SH-SY5Y (cell line): ENCODE data around the gene SLC22A2.

ENCODE experiments used
- GATA2 ChIP-seq: IDR thresholded peaks from 2 replicates; pipeline ENCODE4 v1.6.1; 2011; ENCODE audit warnings: mild to moderate bottlenecking, low read depth, low read length
- GATA3 ChIP-seq: IDR thresholded peaks from 2 replicates; pipeline ENCODE4 v1.6.1; 2011; ENCODE audit warnings: low read depth, mild to moderate bottlenecking, low read length, moderate library complexity

DNA sequence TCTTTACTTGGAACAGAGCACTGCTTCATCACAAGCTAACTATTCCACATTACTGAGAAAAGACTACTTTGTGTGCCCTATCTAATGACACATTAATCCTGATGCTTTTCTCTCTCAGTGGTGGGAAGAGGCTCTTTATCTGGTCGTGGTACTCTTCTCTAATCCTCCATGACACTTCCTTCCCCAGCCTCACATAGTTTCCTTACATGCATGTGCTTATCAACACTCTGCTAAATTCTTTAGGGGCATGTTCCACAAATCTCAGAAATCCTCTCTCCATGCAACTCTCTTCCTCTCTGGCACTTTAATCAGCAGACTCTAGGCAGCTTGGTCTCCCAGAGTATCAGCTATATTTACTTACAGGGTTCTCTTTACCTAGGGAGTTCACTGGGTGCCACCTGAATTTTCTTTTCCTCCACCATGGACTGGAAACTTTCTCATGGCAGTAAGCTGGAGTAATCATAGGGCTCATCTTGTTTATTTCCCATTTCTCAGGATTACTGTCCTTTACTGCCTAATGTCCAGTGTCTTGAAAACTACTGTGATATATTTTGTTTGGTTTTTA, 27.0 kb upstream of the SLC22A2 start:
- no peak for TF ChIP-seq GATA2
- no peak for TF ChIP-seq GATA3
